PC-3 (cell line): Measurements from ENCODE around the gene PZP.

Experiments
- CTCF ChIP-seq: fragments of 300-600 bp; sonication (generic); conservative IDR thresholded peaks from 2 replicates; pipeline ENCODE4 v1.5.1; 2017; ENCODE audit warnings: antibody characterized with exemption, low read depth, mild to moderate bottlenecking, low read length
- EZH2 ChIP-seq: fragments of 300-600 bp; sonication (generic); IDR thresholded peaks from one replicate; pipeline ENCODE4 v1.6.1; 2017; ENCODE audit warnings: antibody characterized with exemption, mild to moderate bottlenecking, low read length; ENCODE audit not compliant: unreplicated experiment

DNA sequence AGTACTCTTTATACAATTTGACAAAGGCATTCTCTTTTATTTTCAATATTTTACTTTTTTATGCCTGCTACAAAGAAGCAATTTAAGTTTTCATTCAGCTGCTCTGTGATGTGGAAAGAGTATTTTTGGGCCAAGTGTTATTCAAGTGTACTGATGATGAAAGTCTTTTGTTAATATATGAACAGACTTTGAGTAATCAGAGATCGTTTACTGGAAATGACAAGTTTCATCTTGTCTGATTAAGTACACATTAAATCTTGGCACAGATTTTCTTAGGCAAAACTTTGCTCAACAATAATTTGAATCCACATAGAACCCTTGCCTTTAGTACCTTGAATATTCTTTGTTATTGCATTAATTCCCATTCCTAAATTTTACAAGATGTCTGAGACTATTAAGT lies 13.3 kb upstream of the PZP start:
- TF ChIP-seq CTCF (no peak), EZH2 (no peak)
